Activated CD8-positive, alpha-beta memory T cell treated with anti-CD3 and anti-CD28 coated beads, Interleukin-2, amount 50 U/mL, for 1 hour (primary cell): ENCODE data around the gene SGCA.

Experiments used
- DNase-seq: peaks from one replicate; pipeline ENCODE4 v3.0.0-alpha.2; 2020; ENCODE audit errors: extremely low read depth

Gene SGCA

DNA sequence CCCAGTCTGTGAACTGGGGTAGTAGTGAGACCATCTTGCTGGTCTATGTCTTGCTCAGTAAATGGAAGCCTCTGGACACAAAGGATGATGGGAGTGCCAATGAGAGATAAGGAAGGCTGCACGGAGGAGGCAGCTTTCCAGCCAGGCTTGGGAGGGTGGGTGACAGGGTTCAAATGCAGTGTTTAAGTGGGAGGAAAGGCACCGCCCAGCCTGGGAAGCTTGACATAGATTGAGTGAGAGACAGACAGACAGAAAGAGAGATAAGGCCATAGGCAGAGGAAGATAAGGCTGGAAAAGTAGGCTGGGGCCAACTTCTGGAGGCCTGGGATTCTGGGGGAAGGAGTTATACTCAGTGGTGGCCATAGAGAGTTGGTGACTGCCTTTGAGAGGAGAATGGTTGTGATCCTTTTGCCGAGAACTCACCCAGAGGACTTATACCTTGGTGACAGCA lies 42.8 kb downstream of the SGCA start:
- DNase-seq = no peak

DNA sequence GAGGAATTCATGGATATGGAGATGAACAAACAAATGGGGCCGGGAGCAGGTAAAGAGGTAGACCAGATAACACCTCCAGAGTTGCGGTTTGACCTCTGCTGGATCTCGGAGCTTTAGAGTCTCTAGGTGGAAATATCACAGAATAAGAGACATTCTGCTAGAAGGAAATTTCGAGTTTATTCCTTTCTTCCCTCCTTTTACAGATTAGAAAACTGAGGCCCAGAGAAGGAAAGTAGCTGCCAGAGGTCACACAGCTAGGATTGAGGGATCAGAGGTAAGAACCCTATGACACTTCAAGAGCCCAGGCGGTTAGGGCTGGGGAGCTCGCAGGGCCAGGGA lies 43.3 kb downstream of the SGCA start:
- DNase-seq = no peak

DNA sequence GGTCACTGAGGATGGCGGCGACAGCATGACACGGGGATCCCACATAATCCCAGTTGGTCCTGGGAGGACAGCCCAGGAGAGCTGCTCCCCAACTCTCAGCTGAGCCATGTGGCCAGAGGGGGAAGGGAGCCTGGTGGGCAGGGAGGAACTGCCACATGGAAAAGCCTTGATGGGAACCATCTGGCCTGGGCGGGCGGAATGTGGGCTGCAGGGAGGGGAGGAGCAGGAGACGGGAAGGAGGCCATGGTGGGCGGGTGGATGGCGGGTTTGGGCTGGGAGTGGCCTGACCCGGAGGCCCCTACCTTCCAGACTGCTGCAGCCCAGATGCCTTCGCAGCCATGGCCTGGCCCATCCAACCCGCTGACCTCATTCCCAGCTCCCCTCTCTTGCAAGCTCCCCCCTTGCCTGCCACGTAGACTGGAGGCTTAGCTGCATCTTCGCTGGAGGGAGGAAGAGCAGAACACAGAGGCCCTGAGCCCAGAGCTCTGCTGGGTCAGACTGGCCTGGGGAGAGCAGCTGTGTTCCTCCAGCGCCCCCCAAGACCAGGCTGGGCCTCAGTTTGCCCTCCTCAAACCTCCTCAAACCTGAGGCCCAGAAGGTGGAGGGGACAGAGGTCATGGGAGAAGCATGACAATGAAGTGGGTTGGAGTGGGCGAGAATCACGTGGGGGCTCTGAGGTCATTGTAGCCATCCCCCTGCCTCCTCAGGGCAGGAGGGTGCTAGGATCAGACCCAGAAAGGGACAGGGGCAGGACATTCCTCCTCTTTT lies 43.9 kb downstream of the SGCA start:
- DNase-seq = no peak

DNA sequence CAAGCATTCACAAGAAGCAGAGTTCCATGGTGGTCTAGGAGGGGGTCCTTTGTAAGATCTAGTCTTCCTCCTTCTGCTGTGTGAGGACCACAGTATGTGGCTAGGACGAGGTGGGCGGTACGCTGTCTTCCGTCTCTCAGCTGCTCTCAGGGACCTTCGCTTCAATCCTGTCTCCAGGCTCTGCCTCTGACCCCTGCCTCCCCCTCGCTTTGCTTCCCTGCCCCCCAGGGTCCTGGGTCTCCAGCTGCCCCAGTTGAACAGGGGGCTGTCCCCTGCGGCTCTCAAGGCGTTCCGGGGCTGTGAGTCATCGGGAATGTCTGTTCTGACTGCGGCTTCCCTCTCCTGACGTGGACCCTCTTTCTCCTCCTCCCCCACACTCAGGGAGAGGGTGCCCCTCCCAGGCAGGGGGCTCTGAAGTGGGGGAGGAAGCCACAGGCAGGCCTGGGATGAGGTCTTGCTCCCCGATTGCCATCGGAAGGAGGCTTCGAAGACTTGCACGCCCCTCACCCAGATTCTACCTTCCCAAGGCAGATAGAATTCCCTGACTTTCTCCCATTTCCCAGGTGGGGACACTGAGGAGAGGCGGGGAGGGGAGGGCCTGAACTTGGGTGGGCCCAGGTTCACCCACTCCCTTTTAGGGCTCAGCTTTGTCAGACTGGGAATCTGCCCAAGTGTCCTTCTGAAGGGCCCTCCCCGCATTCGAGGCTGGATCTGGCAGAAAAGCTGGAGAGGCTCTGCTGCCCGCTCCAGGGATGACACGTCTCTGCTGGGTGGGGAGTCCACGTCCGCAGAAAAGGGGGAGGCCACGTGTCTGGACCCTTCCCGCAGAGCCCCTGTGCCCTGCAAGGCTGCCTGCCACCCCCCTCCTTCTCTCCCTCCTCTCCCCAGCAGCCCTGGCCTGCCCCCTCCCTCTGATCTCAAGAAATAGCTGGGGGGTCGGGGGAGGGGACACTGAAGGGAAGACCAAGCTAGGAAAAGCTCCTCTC lies 44.7 kb downstream of the SGCA start:
- DNase-seq = no peak

DNA sequence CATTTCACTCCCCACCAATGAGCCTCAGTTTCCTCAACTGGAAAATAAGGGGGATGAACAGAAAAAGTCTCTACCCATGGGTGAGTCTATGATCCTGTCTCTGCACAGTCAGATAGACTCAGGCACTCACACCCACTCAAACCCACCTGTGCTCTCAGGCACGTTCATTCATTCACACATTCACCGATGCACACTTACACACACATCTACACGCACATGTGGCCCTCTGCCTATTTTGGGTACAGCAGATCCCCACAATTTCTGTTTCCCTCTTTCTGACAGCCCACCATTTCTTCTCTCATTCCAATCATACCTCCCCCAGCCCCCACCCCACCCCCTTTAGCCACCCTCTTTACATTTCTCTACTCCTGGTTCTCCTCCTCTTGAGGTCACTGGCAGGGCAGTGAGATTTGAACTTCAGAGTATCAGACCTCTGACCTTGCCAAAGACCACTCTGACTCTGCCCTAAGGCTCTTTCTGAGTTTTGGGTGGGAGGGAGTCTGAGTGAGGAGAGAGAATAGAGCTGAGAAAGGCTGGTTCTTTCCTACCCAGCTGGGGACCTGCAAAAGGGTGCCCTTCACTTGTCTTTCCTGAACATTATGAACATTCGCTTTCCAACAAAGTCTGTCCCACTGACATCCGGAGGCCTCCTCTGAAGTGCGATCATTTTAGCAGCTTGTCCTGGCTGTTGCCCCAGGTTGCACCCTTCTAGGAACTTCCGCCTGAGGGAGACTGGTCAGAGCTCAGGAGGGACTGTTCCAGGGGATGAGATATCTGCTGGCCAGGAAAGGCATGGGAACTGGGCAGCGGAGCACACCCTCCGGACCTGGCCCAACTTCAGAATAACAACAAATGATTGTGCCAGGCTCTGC lies 45.7 kb downstream of the SGCA start:
- no peak for DNase-seq

DNA sequence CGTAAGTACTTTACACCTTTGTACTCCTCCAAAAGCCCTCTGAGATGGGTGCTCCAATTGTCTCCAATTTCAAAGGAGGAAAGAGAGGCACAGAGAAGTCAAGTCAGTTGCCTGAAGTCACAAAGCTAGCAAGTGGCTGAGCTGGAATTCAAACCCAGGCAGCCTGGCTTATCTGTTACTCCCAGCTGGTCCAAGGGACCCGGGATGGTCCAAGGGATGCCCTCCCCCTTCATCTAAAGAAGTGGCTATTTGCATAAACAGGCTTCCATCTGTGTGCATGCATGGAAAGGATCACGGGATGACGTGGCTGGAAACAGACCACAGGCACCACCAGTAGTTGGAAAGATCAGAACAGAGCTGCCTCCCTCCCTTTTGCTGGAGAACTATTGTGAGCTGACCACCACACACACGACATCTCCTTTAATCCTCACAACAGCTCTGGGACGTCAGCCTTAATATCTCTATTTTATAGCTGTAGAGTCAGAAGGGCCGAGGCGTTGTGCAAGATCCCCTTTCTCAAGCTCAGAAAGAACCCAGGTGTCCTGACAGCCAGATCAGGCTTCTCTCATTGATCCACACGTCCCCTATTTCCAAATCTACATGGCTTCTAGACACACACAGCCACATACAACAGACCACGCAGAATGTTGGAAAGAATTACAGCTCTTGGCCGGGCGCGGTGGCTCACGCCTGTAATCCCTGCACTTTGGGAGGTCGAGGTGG lies 46.5 kb downstream of the SGCA start:
- no peak for DNase-seq

DNA sequence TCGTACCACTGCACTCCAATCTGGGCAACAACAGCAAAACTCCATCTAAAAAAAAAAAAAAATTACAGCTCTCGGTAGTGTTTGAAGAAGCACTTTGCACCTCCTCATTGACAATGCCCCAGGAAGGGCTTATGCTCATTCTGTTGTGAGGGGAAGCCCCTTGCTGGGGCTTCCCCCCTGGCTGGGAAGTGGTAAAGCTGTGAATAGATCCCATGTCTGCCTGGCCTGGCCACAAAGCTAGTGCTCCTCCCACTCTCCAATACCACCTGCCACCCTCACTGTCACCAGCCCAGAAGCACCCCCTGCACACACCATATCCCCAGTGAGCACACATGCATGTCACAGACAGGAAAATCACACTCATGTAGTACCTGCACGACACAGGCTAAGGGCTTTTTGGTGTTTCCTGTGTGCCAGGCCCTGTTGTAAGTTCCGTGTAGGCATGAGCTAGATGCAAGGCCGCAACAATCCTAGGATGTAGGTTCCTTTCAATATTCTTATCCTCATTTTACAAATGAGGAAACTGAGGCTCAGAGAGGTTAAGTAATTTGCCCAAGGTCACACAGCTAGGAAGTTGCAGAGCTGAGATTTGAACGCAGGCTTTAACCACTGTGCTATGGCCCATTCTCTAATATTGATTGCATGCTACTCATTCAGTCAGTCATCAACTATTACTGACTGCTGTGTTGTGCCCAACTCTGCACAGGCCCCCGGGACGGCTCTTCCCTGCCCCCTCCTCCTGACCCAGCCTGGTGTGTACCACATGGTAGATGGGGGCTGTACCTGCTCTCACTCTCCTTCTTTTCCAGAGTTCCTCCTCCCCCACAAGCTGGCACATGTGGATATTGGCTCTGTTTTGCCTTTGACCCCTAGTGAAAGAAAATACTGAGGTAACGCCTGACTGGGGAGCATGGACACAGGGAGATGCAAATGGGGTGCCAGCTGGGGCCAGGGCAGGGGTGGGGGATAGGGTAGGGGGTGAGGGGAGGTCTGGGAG lies 47.5 kb downstream of the SGCA start:
- DNase-seq = no peak

DNA sequence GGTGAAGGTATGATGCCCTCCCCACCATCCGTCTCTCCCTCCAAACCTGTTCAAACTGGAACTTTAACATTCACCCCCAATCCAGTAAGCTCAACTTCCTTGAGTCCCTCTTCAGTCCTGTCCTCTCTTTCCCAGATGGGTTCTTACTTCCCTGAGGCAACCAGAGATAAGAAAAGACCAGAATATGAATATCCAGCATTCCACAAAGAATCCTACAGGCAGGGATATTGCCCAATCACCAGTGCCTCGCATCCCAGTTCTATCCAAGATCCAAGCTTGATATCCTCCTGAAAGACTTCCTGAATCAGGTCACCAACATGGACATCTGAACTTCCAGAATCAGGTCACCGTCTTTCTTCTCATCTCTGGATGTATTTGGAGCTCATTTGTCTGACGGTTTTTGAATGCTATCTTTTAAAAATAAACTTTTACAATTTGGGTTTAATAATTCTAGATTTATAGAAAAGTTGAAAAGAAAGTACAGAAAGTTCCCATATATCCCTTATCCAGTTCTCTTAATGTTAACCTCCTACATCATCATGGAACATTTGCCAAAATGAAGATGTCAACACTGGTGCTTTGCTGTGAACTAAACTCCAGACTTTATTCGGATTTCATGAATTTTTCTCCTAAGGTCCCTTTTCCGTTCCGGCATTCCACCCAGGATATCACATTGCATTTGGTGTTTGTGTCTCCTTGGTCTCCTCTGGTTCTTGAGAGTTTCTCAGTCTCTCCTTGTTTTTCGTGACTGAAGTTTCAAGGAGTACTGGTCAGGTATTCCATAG lies 49.4 kb downstream of the SGCA start:
- DNase-seq = no peak

DNA sequence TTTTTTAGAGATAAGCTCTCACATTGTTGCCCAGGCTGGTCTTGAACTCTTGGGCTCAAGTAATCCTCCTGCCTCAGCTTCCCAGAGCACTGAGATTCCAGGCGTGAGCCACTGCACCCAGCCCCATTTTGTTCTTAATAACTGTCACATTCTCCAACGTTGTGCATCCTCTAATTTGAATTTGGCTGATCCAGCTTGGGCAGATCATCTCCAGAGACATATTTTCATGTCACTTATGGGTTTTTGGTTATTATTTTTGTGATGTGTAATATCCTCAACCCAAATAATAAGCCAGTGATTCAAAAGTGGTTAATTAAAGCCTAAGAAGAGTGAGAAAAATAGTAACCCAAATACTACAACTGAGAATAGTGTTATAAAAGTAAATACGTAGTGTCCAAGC lies 51.8 kb downstream of the SGCA start:
- DNase-seq = no peak

DNA sequence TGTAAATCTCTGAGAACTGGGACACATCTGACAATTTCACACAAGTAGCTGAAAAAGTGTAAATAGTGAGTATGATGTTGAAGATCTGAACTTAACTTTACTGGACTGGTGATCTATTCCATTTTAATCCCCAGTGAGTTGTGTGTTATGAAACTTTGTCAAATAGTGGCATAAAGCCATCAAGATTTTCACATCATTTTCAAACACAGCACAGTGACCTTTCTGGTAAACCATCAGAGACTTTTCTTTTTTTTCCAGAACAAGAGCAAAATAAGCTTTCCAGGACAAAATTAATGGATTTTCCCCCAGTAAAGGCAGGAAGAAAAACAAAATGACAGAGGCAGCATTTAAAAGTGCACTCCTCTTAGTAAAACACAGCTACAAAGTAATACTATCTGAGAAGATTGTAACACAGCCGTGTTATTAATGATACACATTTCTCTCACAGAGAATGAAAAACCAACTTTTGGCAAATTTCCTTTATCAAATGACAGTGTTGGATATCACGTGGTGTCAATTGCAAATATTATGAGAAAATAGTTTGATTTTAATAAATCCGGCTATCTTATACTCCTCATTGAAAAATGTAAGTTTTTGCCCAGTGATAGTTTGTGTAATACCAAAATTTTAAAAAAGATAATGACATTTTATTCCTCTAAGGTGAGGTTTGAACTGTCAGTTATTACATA lies 52.4 kb downstream of the SGCA start:
- DNase-seq = no peak

DNA sequence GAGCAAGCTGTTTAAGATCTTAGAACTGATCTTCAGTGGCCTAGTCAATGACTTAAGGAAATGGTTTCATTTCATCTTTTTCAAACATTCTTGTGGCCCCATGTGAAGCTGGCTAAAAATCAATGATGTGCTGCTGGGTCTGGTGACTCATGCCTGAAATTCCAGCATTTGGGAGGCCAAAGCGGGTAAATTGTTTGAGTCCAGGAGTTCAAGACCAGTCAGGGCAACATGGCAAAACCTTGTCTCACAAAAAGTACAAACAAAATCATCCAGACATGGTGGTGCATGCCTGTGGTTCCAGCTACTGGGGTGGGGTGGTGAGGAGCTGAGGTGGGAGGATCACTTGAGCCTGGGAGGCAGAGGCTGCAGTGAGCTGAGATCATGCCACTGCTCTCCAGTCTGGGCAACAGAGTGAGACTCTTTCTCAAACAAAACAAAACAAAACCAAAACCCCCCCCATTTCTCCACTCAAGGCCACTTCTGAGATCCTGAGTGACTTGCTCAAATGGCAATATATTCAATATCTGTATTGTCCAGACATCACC lies 53.0 kb downstream of the SGCA start:
- no peak for DNase-seq

DNA sequence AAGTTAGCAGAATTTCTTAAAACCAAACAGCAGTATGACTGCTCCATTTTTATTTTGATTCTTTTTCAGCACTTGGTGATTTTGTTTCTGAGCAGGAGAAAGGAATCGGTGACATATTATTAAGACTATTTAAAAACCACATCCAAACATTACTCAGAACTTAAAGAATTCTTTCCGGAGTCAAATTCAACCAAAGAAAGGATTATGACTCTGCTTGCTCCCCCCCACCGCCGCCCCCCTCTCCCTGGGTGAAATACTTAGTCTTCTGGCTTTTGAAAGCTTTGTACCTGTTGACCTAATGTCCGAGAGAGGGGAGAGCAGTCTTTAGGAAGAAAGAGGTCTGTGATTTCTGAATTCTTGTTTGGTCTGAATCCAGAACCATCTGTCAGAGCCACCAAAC lies 53.5 kb downstream of the SGCA start:
- no peak for DNase-seq

DNA sequence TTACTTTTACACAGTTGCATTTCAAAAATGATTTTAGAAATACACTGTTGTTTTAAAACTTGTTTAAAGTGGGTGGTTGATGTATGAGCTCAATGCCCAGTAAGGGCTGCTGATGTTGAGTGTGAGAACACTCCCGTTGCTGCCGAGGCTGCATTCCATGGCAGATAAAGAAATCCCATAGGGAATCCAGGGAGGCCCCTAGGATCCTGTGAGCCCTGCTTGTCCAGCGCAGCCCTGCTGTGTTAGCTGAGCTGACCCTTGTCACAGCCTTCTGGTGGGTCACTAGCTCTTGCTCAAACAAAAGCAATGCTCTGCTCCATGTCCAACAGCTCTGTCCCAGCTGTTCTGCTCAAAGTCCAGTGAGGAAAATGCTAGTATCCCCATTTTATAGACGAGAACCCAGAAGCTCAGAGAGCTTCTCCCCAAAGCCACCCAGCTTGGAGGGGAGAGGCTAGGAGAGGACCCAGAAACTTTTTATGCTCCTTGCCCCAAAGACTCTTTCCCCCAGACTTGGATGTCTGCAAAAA lies 54.2 kb downstream of the SGCA start:
- no peak for DNase-seq

DNA sequence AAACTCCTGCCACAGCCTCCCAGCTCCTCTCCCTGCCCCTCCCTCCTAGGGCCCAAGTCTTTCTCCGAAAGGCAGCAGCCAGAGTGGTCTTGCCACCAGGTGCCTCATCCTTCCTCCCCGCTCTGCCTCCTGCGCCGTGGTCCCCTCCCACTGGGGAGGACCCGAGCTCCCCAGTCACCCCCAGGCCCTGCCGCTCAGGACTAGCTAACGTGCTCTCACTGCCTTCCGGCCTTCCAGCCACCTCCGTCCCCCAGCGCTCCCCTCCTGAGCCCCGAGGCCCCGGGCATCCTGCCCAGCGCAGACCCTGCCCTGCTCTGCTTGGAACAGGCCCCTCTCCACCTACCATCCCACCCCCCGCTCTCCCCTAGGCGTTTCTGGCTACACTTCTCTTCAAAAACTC lies 55.0 kb downstream of the SGCA start:
- no peak for DNase-seq

DNA sequence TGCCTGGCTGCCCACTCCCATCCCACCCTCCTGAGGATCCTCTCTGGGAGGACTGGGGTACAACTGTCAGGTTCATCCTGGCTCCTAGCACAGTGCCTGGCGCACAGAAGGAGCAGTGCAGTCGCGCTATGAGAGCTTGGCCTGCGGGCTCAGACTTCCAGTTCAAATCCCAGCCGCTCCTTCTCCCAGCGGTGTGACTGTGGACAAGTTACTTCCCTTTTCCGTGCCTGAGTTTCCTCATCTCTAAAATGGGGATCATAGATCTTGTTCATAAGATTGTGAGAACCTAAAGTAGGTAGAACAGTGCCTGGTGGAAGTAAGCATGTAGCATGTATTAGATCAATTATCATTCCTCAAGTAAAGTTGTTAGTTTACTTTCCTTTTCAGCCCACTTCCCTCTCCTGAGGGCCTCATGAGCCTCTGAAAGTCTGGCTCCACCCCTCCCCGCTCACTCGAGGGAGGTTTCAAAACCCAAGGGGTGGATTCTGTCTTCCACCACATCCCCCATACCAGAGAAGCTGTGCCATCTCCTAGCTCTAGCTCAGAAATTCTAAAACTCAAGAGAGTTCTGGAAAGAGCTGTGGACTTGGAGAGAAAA lies 55.6 kb downstream of the SGCA start:
- DNase-seq = no peak

DNA sequence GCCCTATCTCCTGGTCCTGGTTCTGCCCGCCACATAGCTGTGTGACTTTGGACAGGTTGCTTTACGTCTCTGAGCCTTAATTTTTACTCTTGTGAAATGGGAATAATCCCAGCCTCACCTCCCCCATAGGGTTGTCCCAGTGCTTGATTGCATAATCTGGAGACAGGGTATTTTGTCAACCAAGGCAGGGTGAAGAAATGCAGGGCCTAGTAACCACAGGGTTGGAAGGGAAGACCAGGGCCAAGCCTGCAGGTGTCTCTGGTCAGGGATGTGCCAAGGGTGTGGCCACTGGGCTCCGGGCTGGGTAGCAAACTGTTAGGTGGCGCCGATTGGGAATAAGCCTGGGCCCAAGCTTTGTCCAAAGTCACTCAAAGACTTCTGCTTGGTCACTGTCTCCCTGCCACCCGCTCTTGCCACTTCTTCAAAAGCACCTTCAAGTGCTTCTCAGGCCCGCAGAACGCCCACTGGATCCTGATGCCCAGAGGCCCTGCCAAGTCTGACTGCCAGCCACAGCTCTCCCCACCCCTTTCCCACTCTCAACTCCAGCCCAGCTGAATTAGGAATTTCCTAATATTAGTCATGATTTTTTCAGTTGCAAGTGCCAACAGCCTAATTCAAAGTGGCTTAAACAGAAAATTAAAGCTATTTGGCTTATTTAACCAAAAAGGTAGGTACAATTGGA lies 56.2 kb downstream of the SGCA start:
- DNase-seq = no peak

DNA sequence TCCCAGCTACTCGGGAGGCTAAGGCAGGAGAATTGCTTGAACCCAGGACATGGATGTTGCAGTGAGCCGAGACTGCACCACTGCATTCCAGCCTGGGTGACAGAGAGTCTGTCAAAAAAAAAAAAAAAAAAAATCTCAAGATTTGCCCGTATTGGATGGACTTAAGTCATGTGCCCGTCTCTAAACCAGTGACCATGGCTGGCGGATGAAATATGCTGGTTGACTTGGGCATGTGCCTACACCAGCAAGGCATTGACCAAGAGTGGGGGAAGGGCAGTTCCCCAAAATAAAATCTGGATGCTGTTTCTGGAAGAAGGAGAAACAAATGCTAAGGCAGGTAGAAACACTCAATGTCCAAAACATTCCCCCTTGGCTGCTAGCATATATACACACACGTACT lies 57.1 kb downstream of the SGCA start:
- no peak for DNase-seq
